Astrocyte (in vitro differentiated cells and primary cell): ENCODE measurements around the gene PIGU. TPM values are rescaled to one million over a fixed set of nuclear protein-coding genes. Genes with fewer than 3 reads are reported as not detected.

Experiments
- DNase-seq: peaks from one replicate; pipeline ENCODE4 v3.0.0-alpha.2; 2010; ENCODE audit warnings: low read depth
- FAIRE-seq: peaks from 2 replicates; lab custom pipeline; 2011; peaks lifted over from hg19 to GRCh38; lab: Jason Lieb, UNC
- H2AFZ ChIP-seq: 2 replicates; pipeline ENCODE4 v1.6.0; 2012; ENCODE audit warnings: low read depth, low read length, inconsistent platforms
- H3K27ac ChIP-seq: 2 replicates; pipeline ENCODE4 v1.5.1; 2011; ENCODE audit warnings: low read depth, low read length, inconsistent platforms
- H3K27me3 ChIP-seq: 2 replicates; pipeline ENCODE4 v1.6.0; 2011; ENCODE audit warnings: low read length, inconsistent platforms; ENCODE audit not compliant: insufficient read depth
- H3K36me3 ChIP-seq: 2 replicates; pipeline ENCODE4 v1.5.1; 2011; ENCODE audit warnings: low read length, inconsistent platforms; ENCODE audit not compliant: insufficient read depth
- H3K4me1 ChIP-seq: 2 replicates; pipeline ENCODE4 v1.5.1; 2011; ENCODE audit warnings: low read length, inconsistent platforms; ENCODE audit not compliant: insufficient read depth
- H3K4me2 ChIP-seq: 2 replicates; pipeline ENCODE4 v1.6.0; 2012; ENCODE audit warnings: low read length, inconsistent platforms
- H3K4me3 ChIP-seq: 2 replicates; pipeline ENCODE4 v1.5.1; 2011; ENCODE audit warnings: low read depth, mild to moderate bottlenecking, low read length, inconsistent platforms; ENCODE audit not compliant: insufficient read depth
- H3K79me2 ChIP-seq: 2 replicates; pipeline ENCODE4 v1.6.0; 2012; ENCODE audit warnings: mild to moderate bottlenecking, low read length, inconsistent platforms; ENCODE audit not compliant: insufficient read depth
- H3K9ac ChIP-seq: 2 replicates; pipeline ENCODE4 v1.6.0; 2012; ENCODE audit warnings: mild to moderate bottlenecking, low read length, inconsistent platforms
- H3K9me3 ChIP-seq: 2 replicates; pipeline ENCODE4 v1.5.1; 2012; ENCODE audit warnings: low read depth, mild to moderate bottlenecking, low read length, inconsistent platforms; ENCODE audit not compliant: insufficient read depth
- H4K20me1 ChIP-seq: 2 replicates; pipeline ENCODE4 v1.6.0; 2012; ENCODE audit warnings: low read length, inconsistent platforms; ENCODE audit not compliant: insufficient read depth
- H3K27ac Mint-ChIP-seq: one replicate; pipeline ENCODE4 v1.8.0; 2021; ENCODE audit warnings: mild to moderate bottlenecking, mixed read lengths; ENCODE audit not compliant: unreplicated experiment
- H3K27me3 Mint-ChIP-seq: one replicate; pipeline ENCODE4 v1.8.0; 2021; ENCODE audit warnings: low read depth, mixed read lengths; ENCODE audit not compliant: unreplicated experiment
- H3K36me3 Mint-ChIP-seq: one replicate; pipeline ENCODE4 v1.8.0; 2021; ENCODE audit warnings: low read depth, mixed read lengths; ENCODE audit not compliant: unreplicated experiment
- H3K4me1 Mint-ChIP-seq: one replicate; pipeline ENCODE4 v1.8.0; 2021; ENCODE audit warnings: low read depth, mixed read lengths; ENCODE audit not compliant: unreplicated experiment
- H3K4me3 Mint-ChIP-seq: one replicate; pipeline ENCODE4 v1.8.0; 2021; ENCODE audit warnings: mild to moderate bottlenecking, moderate library complexity, mixed read lengths; ENCODE audit not compliant: unreplicated experiment
- H3K9me3 Mint-ChIP-seq: one replicate; pipeline ENCODE4 v1.8.0; 2021; ENCODE audit warnings: mild to moderate bottlenecking, mixed read lengths; ENCODE audit not compliant: unreplicated experiment
- CTCF ChIP-seq: IDR thresholded peaks from 2 replicates; pipeline ENCODE4 v1.5.1; 2011; ENCODE audit warnings: low read depth, mild to moderate bottlenecking, inconsistent platforms, low read length, moderate library complexity; ENCODE audit not compliant: insufficient read depth
- EZH2 ChIP-seq: IDR thresholded peaks from 2 replicates; pipeline ENCODE4 v1.6.1; 2012; ENCODE audit warnings: mild to moderate bottlenecking, low read length, inconsistent platforms; ENCODE audit not compliant: insufficient read depth
- total RNA-seq: library from RNA; stranded (reverse); gene quantifications from 2 replicates; pipeline ENCODE4 v1.2.1, GENCODE V29; 2021

Gene PIGU
- total RNA-seq, 1 donor from 2014 or later, result 16.7 TPM

DNA sequence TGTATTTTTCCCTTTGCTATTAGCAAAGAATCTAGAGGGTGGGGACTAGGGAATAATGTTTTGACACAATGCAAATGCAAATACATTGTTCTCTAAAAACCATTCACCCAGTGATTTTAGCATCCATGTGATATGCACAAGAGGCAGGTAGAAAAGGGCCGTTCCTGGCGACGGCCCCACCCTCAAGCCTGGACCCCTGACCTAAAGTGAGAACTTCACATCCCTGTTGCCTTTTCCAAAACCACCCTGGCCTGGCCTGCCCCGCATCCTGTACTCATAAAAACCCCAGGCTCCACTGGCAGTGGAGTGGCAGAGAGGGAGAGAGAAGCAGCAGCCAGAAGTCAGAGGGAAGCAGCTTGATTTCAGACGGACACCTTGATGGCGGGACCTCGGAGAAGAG, 69.8 kb downstream of the PIGU start:
- Histone ChIP-seq H2AFZ (no peak overlapping the region), H3K27ac (no peak overlapping the region), H3K4me2 (no peak overlapping the region), H3K79me2 (no peaks in the 10 kb centered on the region), H4K20me1 (no peaks in the 10 kb centered on the region), H3K27me3 (no peaks in the 10 kb centered on the region), H3K4me1 (peaks cover 6% of the 10 kb centered on the region), H3K36me3 (no peaks in the 10 kb centered on the region), H3K9ac (no peak overlapping the region), H3K9me3 (no peaks in the 10 kb centered on the region), H3K4me3 (no peak overlapping the region)
- FAIRE-seq (no peak), DNase-seq (no peak)
- H3K9me3 Mint-ChIP-seq, result no peaks in the 10 kb centered on the region
- no peaks in the 10 kb centered on the region for H3K4me1 Mint-ChIP-seq
- no peak for TF ChIP-seq CTCF
- no peak for TF ChIP-seq EZH2
- peaks cover 2% of the 10 kb centered on the region for H3K36me3 Mint-ChIP-seq
- peaks cover 1% of the 10 kb centered on the region for H3K27me3 Mint-ChIP-seq
- H3K4me3 Mint-ChIP-seq, result no peak overlapping the region
- H3K27ac Mint-ChIP-seq, result no peak overlapping the region

DNA sequence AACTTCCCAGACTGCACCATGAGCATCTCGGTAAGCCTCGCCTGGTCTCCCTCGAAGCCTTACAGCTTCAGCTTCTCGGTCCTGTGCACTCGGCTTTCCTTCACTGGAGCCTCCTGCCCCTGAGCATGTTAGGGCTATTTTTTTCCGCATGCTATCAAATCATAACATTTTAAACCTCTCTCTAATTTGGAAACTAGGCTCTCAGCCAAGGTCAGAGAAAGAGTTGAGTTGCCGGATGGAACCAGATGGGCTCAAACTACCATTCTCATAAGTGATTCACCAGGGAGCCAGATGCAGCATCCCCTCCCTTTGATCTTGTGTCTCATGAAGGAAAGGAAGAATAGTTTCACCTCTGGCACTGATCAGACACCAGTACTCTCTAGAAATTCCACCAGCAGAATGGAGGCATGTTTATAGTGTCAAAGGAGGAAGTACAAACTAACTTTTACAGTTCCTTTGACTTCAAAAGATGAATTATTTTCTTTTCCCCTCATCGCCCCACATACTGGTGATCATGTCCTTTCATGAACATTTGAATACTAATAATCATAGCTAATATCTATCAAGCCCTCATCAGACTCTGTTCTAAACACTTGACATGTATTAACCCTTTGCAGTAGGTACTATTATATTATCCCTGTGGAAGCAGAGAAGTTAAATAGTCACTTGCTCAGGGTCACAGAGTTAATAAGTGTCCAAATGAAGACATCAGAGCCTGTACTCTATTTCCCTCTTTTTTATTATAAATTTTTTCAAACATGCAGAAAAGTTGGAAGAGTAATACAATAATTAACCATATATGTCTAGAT, 71.7 kb downstream of the PIGU start:
- no peaks in the 10 kb centered on the region for H3K9me3 ChIP-seq
- H3K27me3 ChIP-seq, result no peaks in the 10 kb centered on the region
- TF ChIP-seq EZH2 (no peak), CTCF (no peak)
- H3K4me3 ChIP-seq, result no peak overlapping the region
- DNase-seq (peak; percentile 20), FAIRE-seq (no peak)
- H3K27ac Mint-ChIP-seq, result no peak overlapping the region
- no peak overlapping the region for H3K4me2 ChIP-seq
- no peak overlapping the region for H3K27ac ChIP-seq
- H3K4me1 ChIP-seq, result peaks cover 6% of the 10 kb centered on the region
- H2AFZ ChIP-seq, result no peak overlapping the region
- no peak overlapping the region for H3K4me3 Mint-ChIP-seq
- H3K36me3 ChIP-seq, result no peaks in the 10 kb centered on the region
- H4K20me1 ChIP-seq, result no peaks in the 10 kb centered on the region
- H3K36me3 Mint-ChIP-seq, result peaks cover 2% of the 10 kb centered on the region
- no peaks in the 10 kb centered on the region for H3K9me3 Mint-ChIP-seq
- H3K27me3 Mint-ChIP-seq, result peaks cover 1% of the 10 kb centered on the region
- H3K79me2 ChIP-seq, result no peaks in the 10 kb centered on the region
- H3K9ac ChIP-seq, result no peak overlapping the region
- H3K4me1 Mint-ChIP-seq, result no peaks in the 10 kb centered on the region
